ENCODE data around the gene FANK1. TPM values are rescaled to one million over a fixed set of nuclear protein-coding genes. Genes with fewer than 3 reads are reported as not detected.
"Not testable (repeated sequence)": the region's sequence is repeated elsewhere in the genome, so short reads cannot be mapped to it uniquely, and the experiment has no call there.

The FANK1 gene
- total RNA-seq, 2 donors from 2014 or later: 5.8 to 6.9 TPM

DNA sequence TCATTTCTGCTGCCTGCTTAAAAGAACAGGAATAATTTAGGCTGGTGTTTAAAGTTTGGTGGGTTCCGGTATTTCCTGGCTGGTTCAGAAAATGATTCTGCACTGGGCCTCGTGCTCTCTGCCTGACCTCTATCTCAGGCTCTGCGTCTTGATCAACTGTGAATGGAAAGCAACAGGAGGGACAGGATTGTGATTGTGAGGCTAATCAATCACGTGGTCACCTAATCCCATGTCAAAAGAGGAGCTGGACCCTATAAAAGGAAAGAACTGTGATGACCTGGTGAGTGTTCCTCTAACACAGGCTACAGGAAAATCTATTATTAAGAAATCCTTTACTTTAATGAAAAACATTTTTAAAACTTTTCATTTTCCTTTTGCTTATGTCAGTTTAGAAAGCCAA, 15.2 kb upstream of the FANK1 start, which contains the start of gene DHX32:
Gene DHX32, minus strand, starts transcription at position 101 of the 400 bp plus-strand sequence. CDS start 468 bp downstream, outside the sequence.
- Histone ChIP-seq H3K27me3 (no peaks in the 10 kb centered on the region), H3K4me1 (no peaks in the 10 kb centered on the region), H3K9ac (ENCODE audit: low read depth in 2 of 2, low read length in 2 of 2) (no peak within 1 kb of the TSS), H3K4me3 (no peak within 1 kb of the TSS), H3K9me3 (no peaks in the 10 kb centered on the region), H3K27ac (no peak within 1 kb of the TSS), H3K36me3 (peaks cover 4% of the 10 kb centered on the region)
- intact Hi-C loops (cut with DNase I): no loop called here
- TF ChIP-seq, protein P1, sequence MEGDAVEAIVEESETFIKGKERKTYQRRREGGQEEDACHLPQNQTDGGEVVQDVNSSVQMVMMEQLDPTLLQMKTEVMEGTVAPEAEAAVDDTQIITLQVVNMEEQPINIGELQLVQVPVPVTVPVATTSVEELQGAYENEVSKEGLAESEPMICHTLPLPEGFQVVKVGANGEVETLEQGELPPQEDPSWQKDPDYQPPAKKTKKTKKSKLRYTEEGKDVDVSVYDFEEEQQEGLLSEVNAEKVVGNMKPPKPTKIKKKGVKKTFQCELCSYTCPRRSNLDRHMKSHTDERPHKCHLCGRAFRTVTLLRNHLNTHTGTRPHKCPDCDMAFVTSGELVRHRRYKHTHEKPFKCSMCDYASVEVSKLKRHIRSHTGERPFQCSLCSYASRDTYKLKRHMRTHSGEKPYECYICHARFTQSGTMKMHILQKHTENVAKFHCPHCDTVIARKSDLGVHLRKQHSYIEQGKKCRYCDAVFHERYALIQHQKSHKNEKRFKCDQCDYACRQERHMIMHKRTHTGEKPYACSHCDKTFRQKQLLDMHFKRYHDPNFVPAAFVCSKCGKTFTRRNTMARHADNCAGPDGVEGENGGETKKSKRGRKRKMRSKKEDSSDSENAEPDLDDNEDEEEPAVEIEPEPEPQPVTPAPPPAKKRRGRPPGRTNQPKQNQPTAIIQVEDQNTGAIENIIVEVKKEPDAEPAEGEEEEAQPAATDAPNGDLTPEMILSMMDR (IDR thresholded peaks at IDR 0.05): no peak
- DNase-seq: no peak

DNA sequence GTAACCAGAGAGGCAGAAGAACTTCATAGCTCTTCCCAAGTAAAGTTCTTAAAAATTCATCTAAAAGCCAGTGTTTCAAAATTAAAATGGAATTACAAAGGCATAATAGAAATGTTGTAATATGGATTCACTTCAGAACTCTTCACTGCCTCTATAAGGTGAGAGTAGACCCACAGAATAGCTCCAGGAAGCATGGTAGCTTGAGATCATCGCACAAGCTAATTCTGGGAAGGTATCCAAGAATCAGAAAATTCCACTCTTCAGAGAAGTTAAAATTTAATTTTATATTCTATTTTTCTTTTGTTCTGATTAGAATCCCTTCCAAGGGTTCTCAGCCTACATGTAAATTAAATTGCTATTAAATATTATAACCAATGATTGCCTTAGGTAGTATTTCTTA, 13.8 kb upstream of the FANK1 start:
- TF ChIP-seq, protein P1 (IDR thresholded peaks at IDR 0.05): no peak
- H3K9me3 ChIP-seq: no peaks in the 10 kb centered on the region
- intact Hi-C loops (cut with DNase I): no loop called here
- no peak overlapping the region for H3K27ac ChIP-seq
- no peaks in the 10 kb centered on the region for H3K4me1 ChIP-seq
- no peaks in the 10 kb centered on the region for H3K36me3 ChIP-seq
- H3K4me3 ChIP-seq: no peak overlapping the region
- DNase-seq: no peak
- H3K27me3 ChIP-seq: no peaks in the 10 kb centered on the region
- no peak overlapping the region for H3K9ac ChIP-seq (ENCODE audit: low read depth in 2 of 2, low read length in 2 of 2)

DNA sequence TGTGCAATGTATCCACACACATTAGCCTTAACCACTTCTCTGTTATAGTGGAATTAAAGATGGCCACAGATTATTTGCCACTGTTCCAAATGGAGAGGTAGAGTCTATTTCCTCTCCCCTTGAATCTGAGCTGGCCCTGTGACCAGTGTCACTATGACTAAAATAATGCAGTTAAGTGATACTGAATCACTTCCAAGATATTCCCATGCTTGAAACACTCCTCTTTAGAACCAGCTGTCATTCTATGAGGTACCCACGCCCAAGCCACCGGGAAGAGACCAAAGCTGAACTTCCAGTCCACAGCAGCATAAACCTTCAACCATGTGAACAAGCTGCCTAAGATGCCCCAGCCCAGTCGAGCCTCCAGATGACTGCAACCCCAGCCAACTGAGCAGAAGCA, 13.2 kb upstream of the FANK1 start:
- TF ChIP-seq, protein P1 (IDR thresholded peaks at IDR 0.05): no peak
- H3K27ac ChIP-seq: no peak overlapping the region
- intact Hi-C loops (cut with DNase I): no loop called here
- no peaks in the 10 kb centered on the region for H3K36me3 ChIP-seq
- DNase-seq: no peak
- H3K4me1 ChIP-seq: no peaks in the 10 kb centered on the region
- H3K27me3 ChIP-seq: no peaks in the 10 kb centered on the region
- H3K4me3 ChIP-seq: no peak overlapping the region
- no peaks in the 10 kb centered on the region for H3K9me3 ChIP-seq
- no peak overlapping the region for H3K9ac ChIP-seq (ENCODE audit: low read depth in 2 of 2, low read length in 2 of 2)

DNA sequence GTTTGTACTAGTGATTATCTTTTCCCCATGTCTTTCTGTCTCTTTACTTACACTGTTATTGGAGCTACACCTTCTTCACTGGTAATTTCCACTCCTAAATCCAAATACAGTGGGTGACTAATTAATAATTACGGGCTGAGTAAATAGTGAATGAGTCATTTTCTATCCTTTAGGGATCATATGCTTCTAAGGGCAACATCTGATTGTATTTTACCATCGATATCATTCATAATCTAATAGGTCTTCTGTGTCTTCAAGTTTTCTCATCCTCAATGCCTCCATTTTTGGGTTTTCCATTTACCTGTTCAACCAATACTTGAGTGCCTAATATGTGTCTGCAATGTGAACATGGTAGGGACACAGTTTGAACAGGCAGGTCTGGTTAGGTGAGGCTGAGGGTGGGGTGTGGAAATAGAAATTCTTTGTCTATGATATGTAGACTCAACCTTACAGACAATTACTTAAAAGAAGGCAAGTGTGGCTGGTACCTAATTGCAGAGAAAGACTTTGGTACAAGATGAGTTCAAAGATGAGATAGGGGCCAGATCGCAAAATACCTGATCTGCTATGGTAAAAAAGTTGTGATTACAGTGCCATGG, 9.4 kb upstream of the FANK1 start:
- intact Hi-C loops (cut with DNase I): no loop called here
- Histone ChIP-seq H3K36me3 (no peaks in the 10 kb centered on the region), H3K9ac (ENCODE audit: low read depth in 2 of 2, low read length in 2 of 2) (no peak overlapping the region), H3K27me3 (no peaks in the 10 kb centered on the region), H3K9me3 (no peaks in the 10 kb centered on the region), H3K4me1 (no peaks in the 10 kb centered on the region), H3K4me3 (no peak overlapping the region), H3K27ac (no peak overlapping the region)
- no peak for DNase-seq
- TF ChIP-seq, protein P1 (IDR thresholded peaks at IDR 0.05): no peak

DNA sequence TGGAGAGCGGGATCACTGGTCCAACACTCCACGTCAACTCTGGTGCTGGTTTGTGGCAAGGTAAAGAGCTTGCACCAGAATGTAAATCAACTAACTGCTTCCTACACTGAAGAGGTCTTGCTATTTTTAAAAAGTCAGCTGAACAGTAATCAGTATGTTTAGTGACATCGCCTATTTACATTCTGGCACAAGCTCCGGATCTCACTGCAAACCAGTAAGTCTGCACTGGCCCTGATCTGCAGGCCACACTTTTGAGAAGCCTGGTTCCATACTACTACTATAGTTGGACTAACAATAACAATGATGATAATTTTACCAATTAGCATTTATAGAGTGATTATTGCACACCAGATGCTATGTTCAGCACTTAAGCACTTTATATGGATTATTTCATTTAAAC, 6.9 kb upstream of the FANK1 start:
- H3K36me3 ChIP-seq; H3K27ac ChIP-seq; H3K27me3 ChIP-seq; DNase-seq; H3K9me3 ChIP-seq; intact Hi-C loops (cut with DNase I); H3K4me1 ChIP-seq; H3K4me3 ChIP-seq; H3K9ac ChIP-seq (ENCODE audit: low read depth in 2 of 2, low read length in 2 of 2): not testable (repeated sequence)

DNA sequence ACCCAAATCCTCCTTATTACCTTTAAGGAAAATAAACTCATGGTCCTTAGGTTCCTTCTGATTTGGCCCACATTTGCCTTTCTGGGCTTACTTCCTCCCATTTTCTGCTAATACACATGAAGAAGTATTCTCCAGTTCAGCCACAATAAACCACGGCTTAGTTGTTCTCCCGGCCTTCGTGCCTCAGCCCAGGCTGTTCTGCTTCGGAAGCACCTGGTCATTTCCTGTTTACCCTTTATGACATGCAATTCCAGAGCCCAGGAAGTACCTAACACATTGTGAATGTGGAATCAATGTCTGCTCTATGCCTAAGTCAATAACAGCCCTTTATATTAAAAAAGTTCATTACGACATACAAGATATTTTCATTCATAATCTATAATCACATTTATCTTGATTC, 4.0 kb upstream of the FANK1 start:
- DNase-seq: peak; percentile 53
- H3K9me3 ChIP-seq; H3K4me3 ChIP-seq; H3K36me3 ChIP-seq; H3K4me1 ChIP-seq; H3K9ac ChIP-seq (ENCODE audit: low read depth in 2 of 2, low read length in 2 of 2); H3K27me3 ChIP-seq; intact Hi-C loops (cut with DNase I): not testable (repeated sequence)
- peak overlapping the region; percentile 11 for H3K27ac ChIP-seq

DNA sequence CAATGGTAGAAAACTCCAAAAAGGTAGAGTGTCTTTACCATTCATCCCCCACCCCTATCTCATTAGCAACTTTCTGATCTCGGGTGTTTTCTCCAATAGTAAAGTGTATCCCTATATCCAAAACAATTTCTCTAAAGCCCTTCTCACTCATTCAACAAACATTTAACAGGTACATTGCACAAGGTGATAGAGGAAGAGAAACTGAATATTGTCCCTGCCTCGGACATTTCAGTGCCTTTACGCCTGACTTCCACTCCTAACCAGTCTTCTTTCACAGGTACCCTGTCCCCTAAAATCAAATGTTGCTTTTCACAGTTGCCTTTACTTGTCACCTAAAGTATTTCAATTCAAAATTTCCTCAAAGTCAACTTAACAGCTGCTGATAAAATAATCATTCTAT, 2.2 kb upstream of the FANK1 start:
- DNase-seq; H3K4me1 ChIP-seq; H3K27ac ChIP-seq; H3K9ac ChIP-seq (ENCODE audit: low read depth in 2 of 2, low read length in 2 of 2); H3K27me3 ChIP-seq; H3K36me3 ChIP-seq; intact Hi-C loops (cut with DNase I); H3K4me3 ChIP-seq; H3K9me3 ChIP-seq: not testable (repeated sequence)

DNA sequence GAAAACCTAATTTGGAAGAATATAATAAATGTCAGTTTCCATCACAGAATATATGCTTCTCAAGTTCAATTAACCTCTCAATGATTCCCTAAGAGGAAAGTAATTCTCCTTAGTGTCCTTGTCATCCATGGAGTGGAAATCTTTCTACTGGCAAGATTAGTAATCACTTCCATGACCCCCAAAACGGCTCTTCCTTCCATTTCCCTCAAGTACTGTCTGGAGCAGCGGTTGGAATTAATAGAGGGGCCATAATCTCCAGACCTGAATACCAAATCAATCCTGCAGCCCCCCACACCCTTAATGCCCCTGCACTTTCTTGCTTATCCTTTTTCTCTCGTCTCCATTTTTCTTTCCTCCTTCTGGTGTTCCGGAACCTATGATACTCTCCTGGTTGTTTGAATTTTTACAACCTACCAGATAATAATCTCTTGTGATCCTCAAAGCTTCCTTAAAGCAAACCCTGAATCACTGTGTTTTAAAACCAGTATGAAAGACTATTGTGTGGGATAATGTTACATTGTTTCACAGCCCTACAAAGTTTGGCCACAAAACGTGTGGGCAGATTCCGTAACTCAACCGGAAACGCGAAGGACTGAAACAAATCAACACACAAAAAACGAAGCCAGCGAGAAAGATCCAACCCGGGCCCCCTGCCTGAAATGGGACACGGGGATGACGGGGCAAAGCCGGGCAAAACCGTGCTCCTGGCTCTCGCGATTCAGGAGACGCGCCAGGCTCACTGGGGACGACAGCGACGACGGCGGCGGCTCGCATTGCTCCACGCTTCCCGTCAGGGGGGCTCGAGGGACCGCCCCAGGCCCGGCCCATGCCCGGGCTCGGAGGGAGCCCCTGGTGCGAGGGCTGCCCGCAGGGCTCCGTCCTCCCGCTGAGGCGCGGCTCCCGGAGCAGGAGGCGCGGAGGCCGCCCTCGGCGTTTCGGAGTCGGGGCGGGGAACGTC, 955 bp upstream of the FANK1 start:
- H3K9me3 ChIP-seq; H3K4me1 ChIP-seq; H3K27me3 ChIP-seq; H3K36me3 ChIP-seq; intact Hi-C loops (cut with DNase I): not testable (repeated sequence)
- Histone ChIP-seq H3K9ac (ENCODE audit: low read depth in 2 of 2, low read length in 2 of 2) (peak overlapping the region; percentile 46 to 93), H3K27ac (peak overlapping the region; percentile 87), H3K4me3 (peak overlapping the region; percentile 94)
- peak; percentile 64 for DNase-seq

DNA sequence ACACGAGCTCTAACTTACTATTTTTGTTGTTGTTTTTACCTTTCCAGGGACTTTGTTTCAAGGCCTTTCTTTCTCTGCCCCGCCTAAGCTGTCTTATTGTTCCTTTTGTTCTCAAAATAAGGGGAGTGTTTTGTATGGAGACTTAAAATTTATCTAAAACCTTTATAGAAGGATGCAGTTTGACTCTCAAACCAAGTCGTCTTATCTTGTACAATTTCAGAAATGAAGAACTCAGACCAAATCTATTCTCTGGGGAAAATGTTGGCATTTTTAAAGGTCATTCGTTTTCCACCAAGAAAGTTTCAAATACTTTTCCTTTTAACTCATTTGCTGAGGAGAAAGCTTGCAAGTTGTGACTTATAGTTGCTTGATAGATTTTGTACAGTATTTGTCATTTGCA, 953 bp downstream of the FANK1 start:
- H3K36me3 ChIP-seq; H3K27me3 ChIP-seq; H3K9ac ChIP-seq (ENCODE audit: low read depth in 2 of 2, low read length in 2 of 2); H3K9me3 ChIP-seq; H3K4me1 ChIP-seq; DNase-seq; intact Hi-C loops (cut with DNase I); H3K27ac ChIP-seq: not testable (repeated sequence)
- H3K4me3 ChIP-seq: peak overlapping the region; percentile 94
